SK-N-SH treated with all-trans-retinoic acid at 6 μM for 48 hours (cell line): Measurements from ENCODE around the gene KIF1C.

Experiments
- ATAC-seq: fragments of 200-7000 bp; cut with Tn5 transposase; 3 replicates; pipeline ENCODE4 v1.9.1; 2020; ENCODE audit warnings: mild to moderate bottlenecking, moderate library complexity
- ARNTL ChIP-seq: fragments of 450-650 bp; formaldehyde crosslinking; IDR thresholded peaks from 2 replicates; pipeline ENCODE4 v1.5.0; 2020; ENCODE audit warnings: low read depth, mild to moderate bottlenecking, moderate library complexity, borderline replicate concordance
- BACH2 ChIP-seq: fragments of 250-450 bp; sonication (Bioruptor Pico); IDR thresholded peaks from 2 replicates; pipeline ENCODE4 v1.9.0; 2021; ENCODE audit warnings: mild to moderate bottlenecking, borderline replicate concordance
- CSDC2 ChIP-seq: fragments of 250-450 bp; sonication (Bioruptor Pico); IDR thresholded peaks from 2 replicates; pipeline ENCODE4 v1.5.0; 2020; ENCODE audit warnings: mild to moderate bottlenecking, moderate library complexity
- ESRRG ChIP-seq: fragments of 250-450 bp; sonication (Bioruptor Pico); IDR thresholded peaks from 2 replicates; pipeline ENCODE4 v1.6.1; 2021; ENCODE audit warnings: mild to moderate bottlenecking
- ISL1 ChIP-seq: fragments of 250-450 bp; sonication (Bioruptor Pico); IDR thresholded peaks from 2 replicates; pipeline ENCODE4 v2.1.2; 2022; ENCODE audit warnings: mild to moderate bottlenecking, moderate library complexity
- OSR1 ChIP-seq: fragments of 250-450 bp; sonication (Bioruptor Pico); IDR thresholded peaks from 2 replicates; pipeline ENCODE4 v1.8.0; 2022; ENCODE audit warnings: moderate library complexity, mild to moderate bottlenecking, inconsistent platforms
- PPARA ChIP-seq: fragments of 250-450 bp; sonication (Bioruptor Pico); IDR thresholded peaks from 2 replicates; pipeline ENCODE4 v1.5.0; 2020; ENCODE audit warnings: mild to moderate bottlenecking, borderline replicate concordance
- SNAI2 ChIP-seq: fragments of 250-450 bp; sonication (Bioruptor Pico); IDR thresholded peaks from 2 replicates; pipeline ENCODE4 v1.5.0; 2020; ENCODE audit warnings: mild to moderate bottlenecking, moderate library complexity
- TCF4 ChIP-seq: fragments of 250-450 bp; sonication (Bioruptor Pico); IDR thresholded peaks from 2 replicates; pipeline ENCODE4 v1.8.0; 2021; ENCODE audit warnings: mild to moderate bottlenecking, moderate library complexity, borderline replicate concordance
- TOX ChIP-seq: fragments of 250-450 bp; sonication (Bioruptor Pico); IDR thresholded peaks from 2 replicates; pipeline ENCODE4 v1.8.0; 2021; ENCODE audit warnings: mild to moderate bottlenecking, moderate library complexity, borderline replicate concordance
- ZC3H10 ChIP-seq: fragments of 250-450 bp; sonication (Bioruptor Pico); IDR thresholded peaks from 2 replicates; pipeline ENCODE4 v1.5.1; 2021; ENCODE audit warnings: mild to moderate bottlenecking, moderate library complexity
- ZFP3 ChIP-seq: fragments of 250-450 bp; sonication (Bioruptor Pico); IDR thresholded peaks from 2 replicates; pipeline ENCODE4 v1.5.0; 2020; ENCODE audit warnings: mild to moderate bottlenecking, moderate library complexity
- ZFP30 ChIP-seq: fragments of 450-650 bp; formaldehyde crosslinking; IDR thresholded peaks from 2 replicates; pipeline ENCODE4 v1.5.0; 2022; ENCODE audit warnings: mild to moderate bottlenecking, moderate library complexity
- ZNF565 ChIP-seq: fragments of 450-650 bp; formaldehyde crosslinking; conservative IDR thresholded peaks from 2 replicates; pipeline ENCODE4 v1.5.0; 2020; ENCODE audit warnings: low read depth, mild to moderate bottlenecking, moderate library complexity
- ZNF70 ChIP-seq: fragments of 450-650 bp; formaldehyde crosslinking; IDR thresholded peaks from 2 replicates; pipeline ENCODE4 v1.5.0; 2020; ENCODE audit warnings: mild to moderate bottlenecking, moderate library complexity
- ZNF8 ChIP-seq: fragments of 450-650 bp; formaldehyde crosslinking; IDR thresholded peaks from 2 replicates; pipeline ENCODE4 v1.5.0; 2020; ENCODE audit warnings: mild to moderate bottlenecking, moderate library complexity
- TF ChIP-seq, protein P1 (sequence below): fragments of 250-450 bp; sonication (Bioruptor Pico); IDR thresholded peaks from 2 replicates; pipeline ENCODE4 v1.8.0; 2021; ENCODE audit warnings: low read depth, mild to moderate bottlenecking, moderate library complexity, borderline replicate concordance
- TF ChIP-seq, protein P2 (sequence below): fragments of 250-450 bp; sonication (Bioruptor Pico); IDR thresholded peaks from 2 replicates; pipeline ENCODE4 v1.8.0; 2020; ENCODE audit warnings: mild to moderate bottlenecking, moderate library complexity, borderline replicate concordance
- TF ChIP-seq, protein P3 (sequence below): fragments of 250-450 bp; sonication (Bioruptor Pico); IDR thresholded peaks from 2 replicates; pipeline ENCODE4 v1.5.0; 2020; ENCODE audit warnings: mild to moderate bottlenecking, moderate library complexity
- TF ChIP-seq, protein P4 (sequence below): fragments of 250-450 bp; sonication (Bioruptor Pico); IDR thresholded peaks from 2 replicates; pipeline ENCODE4 v1.5.1; 2020; ENCODE audit warnings: low read depth, mild to moderate bottlenecking, moderate library complexity

The KIF1C gene

DNA sequence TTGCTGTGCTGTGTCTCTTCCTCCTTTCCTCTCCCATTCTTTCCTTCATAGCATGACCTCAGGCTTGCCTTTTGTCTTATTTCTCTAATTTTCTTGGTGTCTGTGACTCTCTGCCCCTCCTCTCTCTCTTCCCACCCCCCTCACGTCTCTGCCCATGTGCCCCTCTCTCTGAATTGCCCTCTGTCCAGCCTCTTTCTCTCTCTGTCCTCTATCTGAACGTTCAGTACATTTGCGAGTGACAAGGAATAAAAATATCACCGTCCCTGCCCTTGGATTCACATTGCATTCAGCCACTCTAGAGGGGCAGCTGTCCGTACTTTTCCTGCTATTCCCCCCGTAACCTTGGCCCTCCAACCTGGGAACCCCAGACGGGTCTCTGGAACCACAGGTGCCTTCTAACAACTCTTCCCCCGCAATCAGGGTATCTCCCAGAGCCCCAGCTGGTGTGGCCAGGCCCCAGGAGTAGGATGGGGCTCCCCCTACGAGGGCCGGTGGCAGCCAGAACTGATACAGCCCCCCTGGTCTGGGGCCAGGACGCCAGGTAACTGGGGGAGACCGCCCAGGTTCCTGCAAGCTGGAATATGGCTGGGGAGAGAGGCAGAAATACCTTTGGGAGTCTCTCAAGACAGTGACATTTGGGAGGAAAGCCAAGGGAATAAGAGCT, 1.8 kb downstream of the KIF1C start:
- no peak for TF ChIP-seq ESRRG (CRISPR knock-in tag)
- no peak for TF ChIP-seq ZC3H10 (CRISPR knock-in tag)
- no peak for TF ChIP-seq SNAI2 (CRISPR knock-in tag)
- no peak for TF ChIP-seq ISL1 (CRISPR knock-in tag)
- TF ChIP-seq, protein P1, sequence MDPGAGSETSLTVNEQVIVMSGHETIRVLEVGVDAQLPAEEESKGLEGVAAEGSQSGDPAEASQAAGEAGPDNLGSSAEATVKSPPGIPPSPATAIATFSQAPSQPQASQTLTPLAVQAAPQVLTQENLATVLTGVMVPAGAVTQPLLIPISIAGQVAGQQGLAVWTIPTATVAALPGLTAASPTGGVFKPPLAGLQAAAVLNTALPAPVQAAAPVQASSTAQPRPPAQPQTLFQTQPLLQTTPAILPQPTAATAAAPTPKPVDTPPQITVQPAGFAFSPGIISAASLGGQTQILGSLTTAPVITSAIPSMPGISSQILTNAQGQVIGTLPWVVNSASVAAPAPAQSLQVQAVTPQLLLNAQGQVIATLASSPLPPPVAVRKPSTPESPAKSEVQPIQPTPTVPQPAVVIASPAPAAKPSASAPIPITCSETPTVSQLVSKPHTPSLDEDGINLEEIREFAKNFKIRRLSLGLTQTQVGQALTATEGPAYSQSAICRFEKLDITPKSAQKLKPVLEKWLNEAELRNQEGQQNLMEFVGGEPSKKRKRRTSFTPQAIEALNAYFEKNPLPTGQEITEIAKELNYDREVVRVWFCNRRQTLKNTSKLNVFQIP (CRISPR knock-in tag) = no peak
- TF ChIP-seq, protein P2, sequence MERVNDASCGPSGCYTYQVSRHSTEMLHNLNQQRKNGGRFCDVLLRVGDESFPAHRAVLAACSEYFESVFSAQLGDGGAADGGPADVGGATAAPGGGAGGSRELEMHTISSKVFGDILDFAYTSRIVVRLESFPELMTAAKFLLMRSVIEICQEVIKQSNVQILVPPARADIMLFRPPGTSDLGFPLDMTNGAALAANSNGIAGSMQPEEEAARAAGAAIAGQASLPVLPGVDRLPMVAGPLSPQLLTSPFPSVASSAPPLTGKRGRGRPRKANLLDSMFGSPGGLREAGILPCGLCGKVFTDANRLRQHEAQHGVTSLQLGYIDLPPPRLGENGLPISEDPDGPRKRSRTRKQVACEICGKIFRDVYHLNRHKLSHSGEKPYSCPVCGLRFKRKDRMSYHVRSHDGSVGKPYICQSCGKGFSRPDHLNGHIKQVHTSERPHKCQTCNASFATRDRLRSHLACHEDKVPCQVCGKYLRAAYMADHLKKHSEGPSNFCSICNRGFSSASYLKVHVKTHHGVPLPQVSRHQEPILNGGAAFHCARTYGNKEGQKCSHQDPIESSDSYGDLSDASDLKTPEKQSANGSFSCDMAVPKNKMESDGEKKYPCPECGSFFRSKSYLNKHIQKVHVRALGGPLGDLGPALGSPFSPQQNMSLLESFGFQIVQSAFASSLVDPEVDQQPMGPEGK (CRISPR knock-in tag) = no peak
- no peak for TF ChIP-seq PPARA (CRISPR knock-in tag)
- TF ChIP-seq TCF4 (CRISPR knock-in tag) = no peak
- no peak for TF ChIP-seq ZNF565 (CRISPR knock-in tag)
- TF ChIP-seq, all 23 proteins: peak for 0
- no peak for ATAC-seq

DNA sequence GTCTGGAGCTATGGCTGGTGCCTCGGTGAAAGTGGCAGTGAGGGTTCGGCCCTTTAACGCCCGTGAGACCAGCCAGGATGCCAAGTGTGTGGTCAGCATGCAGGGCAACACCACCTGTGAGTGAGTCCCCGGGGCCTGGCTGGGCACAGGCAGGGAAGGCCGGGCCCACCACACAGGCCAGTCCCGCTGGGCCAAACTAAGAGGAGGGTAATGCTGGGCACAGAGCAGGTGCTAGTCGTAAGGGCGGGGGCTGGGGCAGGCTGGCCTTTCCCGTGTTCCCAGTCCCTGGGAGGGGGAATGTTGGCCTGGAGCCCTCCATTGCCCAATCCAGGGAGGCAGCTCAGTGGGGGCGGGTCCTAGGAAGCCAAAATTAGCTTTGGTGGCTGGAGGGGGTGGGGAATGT, 2.5 kb downstream of the KIF1C start:
- TF ChIP-seq, protein P2 (CRISPR knock-in tag) = no peak
- TF ChIP-seq ZFP3 (CRISPR knock-in tag) = no peak
- TF ChIP-seq, protein P3, sequence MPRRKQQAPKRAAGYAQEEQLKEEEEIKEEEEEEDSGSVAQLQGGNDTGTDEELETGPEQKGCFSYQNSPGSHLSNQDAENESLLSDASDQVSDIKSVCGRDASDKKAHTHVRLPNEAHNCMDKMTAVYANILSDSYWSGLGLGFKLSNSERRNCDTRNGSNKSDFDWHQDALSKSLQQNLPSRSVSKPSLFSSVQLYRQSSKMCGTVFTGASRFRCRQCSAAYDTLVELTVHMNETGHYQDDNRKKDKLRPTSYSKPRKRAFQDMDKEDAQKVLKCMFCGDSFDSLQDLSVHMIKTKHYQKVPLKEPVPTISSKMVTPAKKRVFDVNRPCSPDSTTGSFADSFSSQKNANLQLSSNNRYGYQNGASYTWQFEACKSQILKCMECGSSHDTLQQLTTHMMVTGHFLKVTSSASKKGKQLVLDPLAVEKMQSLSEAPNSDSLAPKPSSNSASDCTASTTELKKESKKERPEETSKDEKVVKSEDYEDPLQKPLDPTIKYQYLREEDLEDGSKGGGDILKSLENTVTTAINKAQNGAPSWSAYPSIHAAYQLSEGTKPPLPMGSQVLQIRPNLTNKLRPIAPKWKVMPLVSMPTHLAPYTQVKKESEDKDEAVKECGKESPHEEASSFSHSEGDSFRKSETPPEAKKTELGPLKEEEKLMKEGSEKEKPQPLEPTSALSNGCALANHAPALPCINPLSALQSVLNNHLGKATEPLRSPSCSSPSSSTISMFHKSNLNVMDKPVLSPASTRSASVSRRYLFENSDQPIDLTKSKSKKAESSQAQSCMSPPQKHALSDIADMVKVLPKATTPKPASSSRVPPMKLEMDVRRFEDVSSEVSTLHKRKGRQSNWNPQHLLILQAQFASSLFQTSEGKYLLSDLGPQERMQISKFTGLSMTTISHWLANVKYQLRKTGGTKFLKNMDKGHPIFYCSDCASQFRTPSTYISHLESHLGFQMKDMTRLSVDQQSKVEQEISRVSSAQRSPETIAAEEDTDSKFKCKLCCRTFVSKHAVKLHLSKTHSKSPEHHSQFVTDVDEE (CRISPR knock-in tag) = no peak
- no peak for TF ChIP-seq TCF4 (CRISPR knock-in tag)
- no peak for TF ChIP-seq OSR1 (CRISPR knock-in tag)
- TF ChIP-seq CSDC2 (CRISPR knock-in tag) = no peak
- TF ChIP-seq, protein P4, sequence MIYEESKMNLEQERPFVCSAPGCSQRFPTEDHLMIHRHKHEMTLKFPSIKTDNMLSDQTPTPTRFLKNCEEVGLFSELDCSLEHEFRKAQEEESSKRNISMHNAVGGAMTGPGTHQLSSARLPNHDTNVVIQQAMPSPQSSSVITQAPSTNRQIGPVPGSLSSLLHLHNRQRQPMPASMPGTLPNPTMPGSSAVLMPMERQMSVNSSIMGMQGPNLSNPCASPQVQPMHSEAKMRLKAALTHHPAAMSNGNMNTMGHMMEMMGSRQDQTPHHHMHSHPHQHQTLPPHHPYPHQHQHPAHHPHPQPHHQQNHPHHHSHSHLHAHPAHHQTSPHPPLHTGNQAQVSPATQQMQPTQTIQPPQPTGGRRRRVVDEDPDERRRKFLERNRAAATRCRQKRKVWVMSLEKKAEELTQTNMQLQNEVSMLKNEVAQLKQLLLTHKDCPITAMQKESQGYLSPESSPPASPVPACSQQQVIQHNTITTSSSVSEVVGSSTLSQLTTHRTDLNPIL (CRISPR knock-in tag) = no peak
- no peak for TF ChIP-seq BACH2 (CRISPR knock-in tag)
- no peak for TF ChIP-seq ARNTL (CRISPR knock-in tag)
- TF ChIP-seq ZFP30 (CRISPR knock-in tag) = no peak
- TF ChIP-seq TOX (CRISPR knock-in tag) = no peak
- no peak for TF ChIP-seq ZNF8
- TF ChIP-seq, protein P1 (CRISPR knock-in tag) = no peak
- TF ChIP-seq SNAI2 (CRISPR knock-in tag) = no peak
- no peak for TF ChIP-seq ZNF70 (CRISPR knock-in tag)
- TF ChIP-seq, all 23 proteins: peak for 0
- no peak for ATAC-seq
